Vagina (tissue), 2 donors: ENCODE measurements around the gene RPGR.

Experiments
- POLR2A ChIP-seq, 2 donors: fragments of 450-650 bp; IDR thresholded peaks; one replicate each; pipeline ENCODE4 v1.6.1; 2017; ENCODE audit warnings: antibody characterized with exemption in 2 of 2, mild to moderate bottlenecking in 2 of 2, moderate library complexity in 2 of 2
- TF ChIP-seq, protein P1 (sequence below), 3 experiments: fragments of 450-650 bp in 2 of 3; fragments of 200-600 bp in 1 of 3; sonication (generic) in 1 of 3; IDR thresholded peaks; one replicate each; pipeline ENCODE4 v1.5.1; 2017 to 2019; ENCODE audit warnings: antibody characterized with exemption in 3 of 3, mild to moderate bottlenecking in 2 of 3, moderate library complexity in 2 of 3

- TF ChIP-seq, protein P1, sequence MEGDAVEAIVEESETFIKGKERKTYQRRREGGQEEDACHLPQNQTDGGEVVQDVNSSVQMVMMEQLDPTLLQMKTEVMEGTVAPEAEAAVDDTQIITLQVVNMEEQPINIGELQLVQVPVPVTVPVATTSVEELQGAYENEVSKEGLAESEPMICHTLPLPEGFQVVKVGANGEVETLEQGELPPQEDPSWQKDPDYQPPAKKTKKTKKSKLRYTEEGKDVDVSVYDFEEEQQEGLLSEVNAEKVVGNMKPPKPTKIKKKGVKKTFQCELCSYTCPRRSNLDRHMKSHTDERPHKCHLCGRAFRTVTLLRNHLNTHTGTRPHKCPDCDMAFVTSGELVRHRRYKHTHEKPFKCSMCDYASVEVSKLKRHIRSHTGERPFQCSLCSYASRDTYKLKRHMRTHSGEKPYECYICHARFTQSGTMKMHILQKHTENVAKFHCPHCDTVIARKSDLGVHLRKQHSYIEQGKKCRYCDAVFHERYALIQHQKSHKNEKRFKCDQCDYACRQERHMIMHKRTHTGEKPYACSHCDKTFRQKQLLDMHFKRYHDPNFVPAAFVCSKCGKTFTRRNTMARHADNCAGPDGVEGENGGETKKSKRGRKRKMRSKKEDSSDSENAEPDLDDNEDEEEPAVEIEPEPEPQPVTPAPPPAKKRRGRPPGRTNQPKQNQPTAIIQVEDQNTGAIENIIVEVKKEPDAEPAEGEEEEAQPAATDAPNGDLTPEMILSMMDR (IDR thresholded peaks at IDR 0.05): no peak
- no peak for TF ChIP-seq POLR2A (IDR thresholded peaks at IDR 0.05)
Measured at GRCh38 chrX:38224160-38224559, 103.1 kb downstream of the RPGR start.
